NCI-H446 treated with DMSO at 0.1 percent for 48 hours (cell line): ENCODE measurements around the gene SESN2.

Source experiments
- DNase-seq: peaks from one replicate; lab custom pipeline; 2025; lab: John Stamatoyannopoulos, UW

Gene SESN2

GRCh38 chr1:28329395-28330153 lies 70.3 kb downstream of the SESN2 start:
- DNase-seq, result no peak
